ENCODE measurements around the gene ZCCHC7. TPM values are rescaled to one million over a fixed set of nuclear protein-coding genes. Genes with fewer than 3 reads are reported as not detected.

The ZCCHC7 gene
- total RNA-seq, 3 donors from 2014 or later = 19.8 to 29.1 (median 26.9) TPM

DNA sequence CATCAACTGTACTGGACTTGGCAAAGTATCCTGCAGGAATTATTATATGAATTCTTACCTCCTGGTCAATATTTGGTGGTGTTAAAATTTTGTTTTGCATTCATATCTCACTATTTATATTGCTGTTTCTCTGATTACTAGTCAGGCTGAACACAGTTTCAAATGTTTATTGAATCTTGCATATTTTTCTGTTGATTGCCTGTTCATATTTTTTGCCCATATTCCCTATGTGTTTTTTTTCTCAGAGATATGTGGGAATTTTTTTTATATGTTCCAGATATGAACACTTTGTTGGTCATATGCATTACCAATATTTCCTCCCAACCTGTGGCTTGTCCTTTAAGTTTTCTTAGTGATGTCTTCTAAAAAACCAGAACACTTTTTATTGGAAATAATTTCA, 153.2 kb downstream of the ZCCHC7 start:
- intact Hi-C loops (cut with DNase I; ENCODE audit: low total_unique reads) = no loop called here
- H3K4me1 ChIP-seq = no peaks in the 10 kb centered on the region
- H3K9me3 ChIP-seq = peaks cover 0 to 4% of the 10 kb centered on the region in 2 donors
- TF ChIP-seq POLR2A (IDR thresholded peaks at IDR 0.05) = no peak
- no peak for TF ChIP-seq POLR2AphosphoS5 (IDR thresholded peaks at IDR 0.05)
- TF ChIP-seq, protein P1, sequence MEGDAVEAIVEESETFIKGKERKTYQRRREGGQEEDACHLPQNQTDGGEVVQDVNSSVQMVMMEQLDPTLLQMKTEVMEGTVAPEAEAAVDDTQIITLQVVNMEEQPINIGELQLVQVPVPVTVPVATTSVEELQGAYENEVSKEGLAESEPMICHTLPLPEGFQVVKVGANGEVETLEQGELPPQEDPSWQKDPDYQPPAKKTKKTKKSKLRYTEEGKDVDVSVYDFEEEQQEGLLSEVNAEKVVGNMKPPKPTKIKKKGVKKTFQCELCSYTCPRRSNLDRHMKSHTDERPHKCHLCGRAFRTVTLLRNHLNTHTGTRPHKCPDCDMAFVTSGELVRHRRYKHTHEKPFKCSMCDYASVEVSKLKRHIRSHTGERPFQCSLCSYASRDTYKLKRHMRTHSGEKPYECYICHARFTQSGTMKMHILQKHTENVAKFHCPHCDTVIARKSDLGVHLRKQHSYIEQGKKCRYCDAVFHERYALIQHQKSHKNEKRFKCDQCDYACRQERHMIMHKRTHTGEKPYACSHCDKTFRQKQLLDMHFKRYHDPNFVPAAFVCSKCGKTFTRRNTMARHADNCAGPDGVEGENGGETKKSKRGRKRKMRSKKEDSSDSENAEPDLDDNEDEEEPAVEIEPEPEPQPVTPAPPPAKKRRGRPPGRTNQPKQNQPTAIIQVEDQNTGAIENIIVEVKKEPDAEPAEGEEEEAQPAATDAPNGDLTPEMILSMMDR (IDR thresholded peaks at IDR 0.05) = no peak
- no peaks in the 10 kb centered on the region for H3K36me3 ChIP-seq
- H3K4me3 ChIP-seq = no peak overlapping the region
- H3K27ac ChIP-seq = no peak overlapping the region
- H3K27me3 ChIP-seq = no peaks in the 10 kb centered on the region
- no peak for DNase-seq (ENCODE audit: low spot score in 2 of 2)

DNA sequence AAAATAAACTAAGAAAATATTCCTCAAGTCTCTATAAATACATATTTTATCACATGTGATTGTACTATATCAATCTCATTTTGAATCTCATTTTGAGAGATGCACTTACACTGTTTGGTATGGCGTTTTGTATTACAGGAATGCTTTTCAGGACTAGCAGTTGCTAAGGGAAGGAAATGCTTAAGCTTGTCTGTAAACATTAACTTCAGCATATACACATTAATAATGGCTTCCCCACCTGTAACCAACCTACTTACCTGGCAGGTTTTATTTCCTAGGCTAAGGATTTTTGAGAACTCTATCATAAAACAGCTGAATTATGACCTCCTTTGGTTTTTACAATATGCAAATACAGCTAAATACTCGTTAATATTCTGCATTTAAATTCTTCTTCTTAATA, 161.2 kb downstream of the ZCCHC7 start:
- no peaks in the 10 kb centered on the region for H3K9me3 ChIP-seq
- no peak overlapping the region for H3K4me3 ChIP-seq
- H3K27me3 ChIP-seq = no peaks in the 10 kb centered on the region
- DNase-seq (ENCODE audit: low spot score in 2 of 2) = no peak
- TF ChIP-seq, protein P1 (IDR thresholded peaks at IDR 0.05) = no peak
- TF ChIP-seq POLR2AphosphoS5 (IDR thresholded peaks at IDR 0.05) = no peak
- no peak for TF ChIP-seq POLR2A (IDR thresholded peaks at IDR 0.05)
- no peak overlapping the region for H3K27ac ChIP-seq
- peaks cover 0 to 3% of the 10 kb centered on the region in 2 donors for H3K4me1 ChIP-seq
- intact Hi-C loops (cut with DNase I; ENCODE audit: low total_unique reads) = loop anchor here (5.0 kb wide), 1 partner anchor 501 kb away; no protein-coding TSS in a partner anchor
- no peaks in the 10 kb centered on the region for H3K36me3 ChIP-seq

DNA sequence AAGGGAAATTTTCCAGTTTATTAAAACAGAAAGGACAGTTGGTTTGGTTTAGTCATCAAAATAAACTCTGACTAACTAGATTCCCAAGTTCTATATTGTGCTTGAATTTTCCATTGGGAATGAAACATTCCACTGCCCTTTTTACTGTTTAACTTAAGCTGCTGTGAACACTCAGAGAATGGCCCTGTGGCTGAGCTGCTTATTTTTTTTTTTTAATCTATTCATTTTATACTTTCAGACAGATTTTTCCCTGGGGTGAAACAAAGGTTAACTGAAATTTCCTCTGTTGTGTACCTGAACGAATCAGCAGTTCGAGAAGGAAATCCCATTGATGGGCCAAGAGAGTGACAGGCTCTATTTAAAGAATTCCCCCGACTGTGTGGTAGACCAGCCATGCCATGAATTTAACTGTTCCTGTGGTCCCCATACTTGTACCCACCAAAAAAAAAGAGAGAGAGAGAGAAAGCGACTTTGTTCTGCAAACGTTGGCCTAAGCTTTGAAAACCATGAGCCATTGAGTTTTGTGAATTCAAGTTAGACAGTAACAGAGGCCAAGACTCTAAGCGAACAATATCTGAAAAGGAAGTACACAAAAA, 163.5 kb downstream of the ZCCHC7 start:
- intact Hi-C loops (cut with DNase I; ENCODE audit: low total_unique reads) = loop anchor here (5.0 kb wide), 1 partner anchor 498 kb away; no protein-coding TSS in a partner anchor
- TF ChIP-seq POLR2AphosphoS5 (IDR thresholded peaks at IDR 0.05) (no peak), POLR2A (IDR thresholded peaks at IDR 0.05) (no peak)
- TF ChIP-seq, protein P1 (IDR thresholded peaks at IDR 0.05) = no peak
- Histone ChIP-seq H3K36me3 (no peaks in the 10 kb centered on the region), H3K27ac (no peak overlapping the region), H3K27me3 (no peaks in the 10 kb centered on the region), H3K4me3 (no peak overlapping the region), H3K9me3 (no peaks in the 10 kb centered on the region), H3K4me1 (peaks cover 0 to 3% of the 10 kb centered on the region in 2 donors)
- no peak for DNase-seq (ENCODE audit: low spot score in 2 of 2)

DNA sequence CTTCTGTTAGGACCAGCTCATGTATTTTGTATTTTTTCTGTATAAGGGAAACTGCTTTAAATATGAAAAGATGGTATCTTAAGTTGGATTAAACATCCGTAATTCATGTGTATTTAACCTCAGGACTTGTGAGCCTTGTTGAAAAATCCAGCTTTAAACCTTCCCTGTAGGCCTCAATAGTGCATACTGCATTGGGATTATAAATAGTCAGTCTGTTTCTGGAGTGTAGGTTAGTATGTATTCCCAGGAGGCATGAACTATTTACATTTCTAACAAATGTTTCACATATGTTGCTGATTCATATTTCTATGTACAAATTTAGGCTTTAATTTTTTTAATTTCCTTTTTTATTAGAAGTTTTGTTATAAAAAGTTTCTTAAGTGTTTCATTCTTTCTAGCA, 164.3 kb downstream of the ZCCHC7 start:
- H3K27me3 ChIP-seq = no peaks in the 10 kb centered on the region
- no peak overlapping the region for H3K4me3 ChIP-seq
- H3K4me1 ChIP-seq = peaks cover 0 to 3% of the 10 kb centered on the region in 2 donors
- DNase-seq (ENCODE audit: low spot score in 2 of 2) = no peak
- H3K9me3 ChIP-seq = no peaks in the 10 kb centered on the region
- TF ChIP-seq, protein P1 (IDR thresholded peaks at IDR 0.05) = no peak
- TF ChIP-seq POLR2A (IDR thresholded peaks at IDR 0.05) (no peak), POLR2AphosphoS5 (IDR thresholded peaks at IDR 0.05) (no peak)
- H3K36me3 ChIP-seq = no peaks in the 10 kb centered on the region
- no peak overlapping the region for H3K27ac ChIP-seq
- intact Hi-C loops (cut with DNase I; ENCODE audit: low total_unique reads) = loop anchor here (5.0 kb wide), 1 partner anchor 498 kb away; no protein-coding TSS in a partner anchor

DNA sequence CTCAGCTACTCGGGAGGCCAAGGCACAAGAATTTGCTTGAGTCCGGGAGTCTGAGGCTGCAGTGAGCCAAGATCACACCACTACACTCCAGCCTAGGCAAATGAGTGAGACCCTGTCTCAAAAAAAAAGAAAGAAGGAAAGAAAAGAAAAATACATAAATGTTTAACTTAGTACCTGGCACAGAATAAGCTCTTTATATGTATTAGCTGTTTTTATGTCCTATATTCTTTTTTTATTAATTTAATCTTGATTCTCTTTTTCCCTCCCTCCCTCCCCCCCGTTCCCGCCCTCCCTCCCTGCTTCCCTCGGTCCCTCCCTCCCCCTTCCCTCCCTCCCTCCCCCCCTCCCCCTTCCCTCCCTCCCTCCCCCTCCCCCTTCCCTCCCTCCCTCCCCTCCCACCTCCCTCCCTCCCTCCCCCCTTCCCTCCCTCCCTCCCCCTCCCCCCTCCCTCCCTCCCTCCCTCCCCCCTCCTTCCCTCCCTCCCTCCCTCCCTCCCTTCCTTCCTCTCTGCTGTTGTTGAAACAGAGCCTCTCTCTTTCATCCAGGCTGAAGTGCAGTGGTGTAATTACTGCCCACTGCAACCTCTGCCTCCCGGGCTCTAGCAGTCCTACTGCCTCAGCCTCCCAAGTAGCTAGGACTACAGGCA, 166.3 kb downstream of the ZCCHC7 start:
- DNase-seq (ENCODE audit: low spot score in 2 of 2) = no peak
- H3K27me3 ChIP-seq = no peaks in the 10 kb centered on the region
- no peak overlapping the region for H3K27ac ChIP-seq
- TF ChIP-seq POLR2A (IDR thresholded peaks at IDR 0.05) = no peak
- no peak for TF ChIP-seq POLR2AphosphoS5 (IDR thresholded peaks at IDR 0.05)
- TF ChIP-seq, protein P1 (IDR thresholded peaks at IDR 0.05) = no peak
- intact Hi-C loops (cut with DNase I; ENCODE audit: low total_unique reads) = no loop called here
- H3K36me3 ChIP-seq = no peaks in the 10 kb centered on the region
- peaks cover 0 to 3% of the 10 kb centered on the region in 2 donors for H3K4me1 ChIP-seq
- no peak overlapping the region for H3K4me3 ChIP-seq
- no peaks in the 10 kb centered on the region for H3K9me3 ChIP-seq
